ENCODE results near the gene PRPF39. TPM values are rescaled to one million over a fixed set of nuclear protein-coding genes. Genes with fewer than 3 reads are reported as not detected.

Gene PRPF39
- total RNA-seq, 1 donor from 2014 or later: 47.8 TPM

DNA sequence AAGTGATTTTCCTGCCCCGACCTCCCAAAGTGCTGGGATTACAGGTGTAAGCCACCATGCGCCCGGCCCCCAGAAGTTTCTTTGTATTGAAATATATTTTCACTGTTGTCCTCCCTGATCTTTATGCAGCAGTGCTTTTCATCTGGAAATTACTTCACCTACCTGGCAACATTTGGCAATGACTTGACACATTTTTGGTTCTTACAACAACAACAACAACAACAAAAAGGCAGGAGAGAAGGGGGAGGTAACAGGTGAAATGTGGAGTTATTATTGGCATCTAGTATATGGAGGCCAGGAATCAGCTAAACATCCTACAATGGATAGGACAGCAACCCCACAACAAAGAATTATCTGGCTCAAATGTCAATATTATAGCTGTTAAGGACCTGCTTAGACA lies 65.7 kb downstream of the PRPF39 start:
- Mint-ChIP-seq H3K4me1 (ENCODE audit: unreplicated experiment) (no peaks in the 10 kb centered on the region), H3K36me3 (ENCODE audit: low read depth, unreplicated experiment) (peaks cover 9% of the 10 kb centered on the region), H3K27ac (ENCODE audit: unreplicated experiment) (no peak overlapping the region), H3K27me3 (ENCODE audit: unreplicated experiment) (peaks cover 1% of the 10 kb centered on the region), H3K4me3 (ENCODE audit: unreplicated experiment) (no peak overlapping the region), H3K9me3 (ENCODE audit: unreplicated experiment) (no peaks in the 10 kb centered on the region)
- TF ChIP-seq, protein P1, sequence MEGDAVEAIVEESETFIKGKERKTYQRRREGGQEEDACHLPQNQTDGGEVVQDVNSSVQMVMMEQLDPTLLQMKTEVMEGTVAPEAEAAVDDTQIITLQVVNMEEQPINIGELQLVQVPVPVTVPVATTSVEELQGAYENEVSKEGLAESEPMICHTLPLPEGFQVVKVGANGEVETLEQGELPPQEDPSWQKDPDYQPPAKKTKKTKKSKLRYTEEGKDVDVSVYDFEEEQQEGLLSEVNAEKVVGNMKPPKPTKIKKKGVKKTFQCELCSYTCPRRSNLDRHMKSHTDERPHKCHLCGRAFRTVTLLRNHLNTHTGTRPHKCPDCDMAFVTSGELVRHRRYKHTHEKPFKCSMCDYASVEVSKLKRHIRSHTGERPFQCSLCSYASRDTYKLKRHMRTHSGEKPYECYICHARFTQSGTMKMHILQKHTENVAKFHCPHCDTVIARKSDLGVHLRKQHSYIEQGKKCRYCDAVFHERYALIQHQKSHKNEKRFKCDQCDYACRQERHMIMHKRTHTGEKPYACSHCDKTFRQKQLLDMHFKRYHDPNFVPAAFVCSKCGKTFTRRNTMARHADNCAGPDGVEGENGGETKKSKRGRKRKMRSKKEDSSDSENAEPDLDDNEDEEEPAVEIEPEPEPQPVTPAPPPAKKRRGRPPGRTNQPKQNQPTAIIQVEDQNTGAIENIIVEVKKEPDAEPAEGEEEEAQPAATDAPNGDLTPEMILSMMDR (IDR thresholded peaks at IDR 0.05; ENCODE audit: unreplicated experiment): no peak
- DNase-seq (ENCODE audit: low spot score): no peak

DNA sequence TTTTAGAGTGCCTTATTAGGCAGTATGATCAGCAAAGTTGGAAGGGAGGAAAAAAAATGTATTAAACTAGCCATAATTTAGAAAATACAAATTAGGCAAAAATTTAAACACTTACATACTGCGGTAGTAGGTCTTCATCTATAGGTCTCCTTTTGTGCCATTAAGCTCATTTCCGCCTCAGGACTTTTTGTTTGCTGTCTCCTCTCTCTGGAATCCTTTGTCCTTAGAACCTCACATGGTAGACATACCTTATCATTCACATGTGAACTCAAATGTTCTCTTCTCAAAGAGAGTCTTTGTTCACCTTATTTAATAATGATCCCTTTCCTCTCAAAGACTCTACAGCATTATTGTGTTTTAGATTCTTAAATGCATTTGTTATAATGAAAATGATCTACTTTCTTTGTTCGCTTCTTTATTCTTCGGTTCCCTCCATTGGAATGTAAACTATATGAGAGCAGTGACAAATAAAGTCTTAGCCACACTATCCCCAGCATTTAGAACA lies 66.5 kb downstream of the PRPF39 start:
- Mint-ChIP-seq H3K9me3 (ENCODE audit: unreplicated experiment) (no peaks in the 10 kb centered on the region), H3K36me3 (ENCODE audit: low read depth, unreplicated experiment) (peaks cover 3% of the 10 kb centered on the region), H3K4me3 (ENCODE audit: unreplicated experiment) (no peak overlapping the region), H3K27me3 (ENCODE audit: unreplicated experiment) (peaks cover 1% of the 10 kb centered on the region), H3K4me1 (ENCODE audit: unreplicated experiment) (no peaks in the 10 kb centered on the region), H3K27ac (ENCODE audit: unreplicated experiment) (no peak overlapping the region)
- TF ChIP-seq, protein P1 (IDR thresholded peaks at IDR 0.05; ENCODE audit: unreplicated experiment): no peak
- no peak for DNase-seq (ENCODE audit: low spot score)

DNA sequence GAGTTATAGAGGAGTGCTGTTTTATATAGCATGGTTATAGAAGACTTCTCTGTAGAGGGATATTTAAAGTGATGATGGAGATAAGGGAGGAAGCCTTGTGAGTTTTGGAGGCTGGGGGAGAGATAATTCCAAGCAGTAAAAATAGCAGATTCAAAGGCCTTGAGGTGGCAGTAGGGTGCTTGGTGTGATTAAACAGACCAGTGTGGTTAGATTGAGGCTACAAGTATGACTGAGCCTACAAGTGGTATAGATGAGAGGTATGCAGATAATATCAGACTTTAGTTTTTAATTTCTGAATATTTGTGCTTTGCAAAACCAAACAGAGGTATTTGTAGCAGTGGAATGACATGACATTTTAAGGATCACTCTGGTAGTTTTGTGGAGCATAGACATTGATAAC lies 72.2 kb downstream of the PRPF39 start:
- Mint-ChIP-seq H3K9me3 (ENCODE audit: unreplicated experiment) (no peaks in the 10 kb centered on the region), H3K4me3 (ENCODE audit: unreplicated experiment) (no peak overlapping the region), H3K4me1 (ENCODE audit: unreplicated experiment) (no peaks in the 10 kb centered on the region), H3K36me3 (ENCODE audit: low read depth, unreplicated experiment) (no peaks in the 10 kb centered on the region), H3K27ac (ENCODE audit: unreplicated experiment) (no peak overlapping the region), H3K27me3 (ENCODE audit: unreplicated experiment) (peaks cover 4% of the 10 kb centered on the region)
- TF ChIP-seq, protein P1 (IDR thresholded peaks at IDR 0.05; ENCODE audit: unreplicated experiment): no peak
- no peak for DNase-seq (ENCODE audit: low spot score)

Other genes starting within 250 kb of the PRPF39 start
- gene KLHL28, start 122.2 kb upstream of the PRPF39 start, total RNA-seq (ENCODE audit: unreplicated experiment): 14.3 TPM
- 17.1 TPM for gene TOGARAM1, start 121.9 kb upstream of the PRPF39 start, total RNA-seq (ENCODE audit: unreplicated experiment)
- 78.3 TPM for gene FKBP3, start 50.4 kb downstream of the PRPF39 start, total RNA-seq (ENCODE audit: unreplicated experiment)
- gene FANCM, start 51.8 kb downstream of the PRPF39 start, total RNA-seq (ENCODE audit: unreplicated experiment): 9.9 TPM
- 51.3 TPM for gene MIS18BP1, start 169.1 kb downstream of the PRPF39 start, total RNA-seq (ENCODE audit: unreplicated experiment)

Measured in endothelial cell (in vitro differentiated cells).